NCI-H345 (cell line): ENCODE measurements around the gene ANKMY1.

Source experiments
- DNase-seq: peaks from one replicate; lab custom pipeline; 2025; lab: John Stamatoyannopoulos, UW

Gene ANKMY1

GRCh38 chr2:240473211-240473610 lies 84.6 kb downstream of the ANKMY1 start:
- no peak for DNase-seq

DNA sequence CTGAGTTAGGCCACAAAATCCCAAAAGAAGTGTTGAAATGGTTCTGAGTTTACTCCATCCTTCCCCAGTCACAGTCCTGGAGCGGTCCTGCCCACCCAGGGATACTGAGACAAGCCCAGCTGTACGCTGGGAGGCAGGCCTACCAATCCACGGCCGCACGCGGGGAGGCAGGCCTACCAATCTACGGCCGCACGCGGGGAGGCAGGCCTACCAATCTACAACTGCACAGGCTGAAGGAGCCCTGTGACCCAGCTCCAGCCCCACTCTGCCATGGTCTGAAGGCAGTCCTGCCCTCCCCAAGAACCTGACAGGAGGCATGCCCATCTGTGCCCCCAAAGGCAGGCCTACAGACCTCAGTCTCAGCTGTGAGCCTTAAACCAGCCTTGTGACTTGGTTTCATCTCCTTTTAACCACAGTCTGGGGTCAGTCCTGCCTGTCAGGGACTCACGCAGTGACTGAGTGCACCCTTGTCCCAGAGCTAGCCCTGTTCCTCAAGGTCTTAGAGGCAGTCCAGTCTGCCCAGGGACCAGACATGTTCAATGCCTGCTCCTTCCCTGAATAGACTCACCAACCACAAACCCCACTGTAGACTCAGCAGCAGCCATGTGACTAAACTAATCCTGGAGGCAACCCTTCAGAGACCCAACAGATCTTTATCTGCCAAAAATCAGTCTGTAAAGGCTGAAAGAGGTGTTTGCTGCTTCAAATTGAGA lies 85.6 kb downstream of the ANKMY1 start:
- DNase-seq = no peak

- DNase-seq = no peak
These were observed 88.0 kb downstream of the ANKMY1 start for GRCh38 chr2:240469740-240470139.

- no peak for DNase-seq
These were observed 88.5 kb downstream of the ANKMY1 start for GRCh38 chr2:240469239-240469636.

- DNase-seq = no peak
These were observed 89.2 kb downstream of the ANKMY1 start for GRCh38 chr2:240468303-240469238.

- DNase-seq = no peak
These were observed 90.0 kb downstream of the ANKMY1 start for GRCh38 chr2:240467659-240468302.

DNA sequence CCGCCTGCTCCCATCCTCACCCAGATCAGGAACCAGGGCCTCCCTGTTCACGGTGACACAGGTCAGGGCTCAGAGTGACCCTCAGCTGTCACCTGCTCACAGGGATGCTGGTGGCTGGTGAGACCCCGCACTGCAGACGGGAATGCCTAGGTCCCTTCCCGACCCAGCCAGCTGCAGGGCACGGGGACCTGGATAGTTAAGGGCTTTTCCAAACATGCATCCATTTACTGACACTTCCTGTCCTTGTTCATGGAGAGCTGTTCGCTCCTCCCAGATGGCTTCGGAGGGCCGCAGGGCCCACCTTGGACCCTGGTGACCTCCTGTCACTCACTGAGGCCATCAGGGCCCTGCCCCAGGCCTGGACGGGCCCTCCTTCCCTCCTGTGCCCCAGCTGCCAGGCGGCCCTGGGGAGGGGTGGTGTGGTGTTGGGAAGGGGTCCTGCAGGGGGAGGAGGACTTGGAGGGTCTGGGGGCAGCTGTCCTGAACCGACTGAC lies 90.6 kb downstream of the ANKMY1 start:
- no peak for DNase-seq

- no peak for DNase-seq
These were observed 91.1 kb downstream of the ANKMY1 start for GRCh38 chr2:240466579-240467148.

DNA sequence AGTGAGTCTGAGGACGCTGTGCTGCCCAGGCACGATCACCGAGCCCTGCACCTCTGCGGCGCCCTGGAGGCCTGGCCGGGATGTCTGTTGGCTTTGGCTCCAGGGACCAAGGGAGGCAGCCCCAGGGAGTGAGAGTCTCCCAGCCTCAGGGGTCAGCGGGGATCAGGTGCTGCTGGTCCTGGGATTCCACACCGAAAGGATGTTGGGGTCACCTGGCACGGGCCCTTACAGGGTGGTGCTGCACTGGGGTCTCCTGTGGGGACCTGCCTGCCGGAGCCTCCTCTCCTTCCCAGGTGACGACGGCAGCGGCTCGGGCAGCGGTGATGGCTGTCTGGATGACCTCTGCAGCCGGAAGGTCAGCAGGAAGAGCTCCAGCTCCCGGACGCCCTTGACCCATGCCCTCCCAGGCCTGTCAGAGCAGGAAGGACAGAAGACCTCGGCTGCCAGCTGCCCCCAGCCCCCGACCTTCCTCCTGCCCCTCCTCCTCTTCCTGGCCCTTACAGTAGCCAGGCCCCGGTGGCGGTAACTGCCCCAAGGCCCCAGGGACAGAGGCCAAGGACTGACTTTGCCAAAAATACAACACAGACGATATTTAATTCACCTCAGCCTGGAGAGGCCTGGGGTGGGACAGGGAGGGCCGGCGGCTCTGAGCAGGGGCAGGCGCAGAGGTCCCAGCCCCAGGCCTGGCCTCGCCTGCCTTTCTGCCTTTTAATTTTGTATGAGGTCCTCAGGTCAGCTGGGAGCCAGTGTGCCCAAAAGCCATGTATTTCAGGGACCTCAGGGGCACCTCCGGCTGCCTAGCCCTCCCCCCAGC lies 91.8 kb downstream of the ANKMY1 start:
- DNase-seq = no peak

GRCh38 chr2:240465268-240465764 lies 92.5 kb downstream of the ANKMY1 start:
- DNase-seq = no peak

DNA sequence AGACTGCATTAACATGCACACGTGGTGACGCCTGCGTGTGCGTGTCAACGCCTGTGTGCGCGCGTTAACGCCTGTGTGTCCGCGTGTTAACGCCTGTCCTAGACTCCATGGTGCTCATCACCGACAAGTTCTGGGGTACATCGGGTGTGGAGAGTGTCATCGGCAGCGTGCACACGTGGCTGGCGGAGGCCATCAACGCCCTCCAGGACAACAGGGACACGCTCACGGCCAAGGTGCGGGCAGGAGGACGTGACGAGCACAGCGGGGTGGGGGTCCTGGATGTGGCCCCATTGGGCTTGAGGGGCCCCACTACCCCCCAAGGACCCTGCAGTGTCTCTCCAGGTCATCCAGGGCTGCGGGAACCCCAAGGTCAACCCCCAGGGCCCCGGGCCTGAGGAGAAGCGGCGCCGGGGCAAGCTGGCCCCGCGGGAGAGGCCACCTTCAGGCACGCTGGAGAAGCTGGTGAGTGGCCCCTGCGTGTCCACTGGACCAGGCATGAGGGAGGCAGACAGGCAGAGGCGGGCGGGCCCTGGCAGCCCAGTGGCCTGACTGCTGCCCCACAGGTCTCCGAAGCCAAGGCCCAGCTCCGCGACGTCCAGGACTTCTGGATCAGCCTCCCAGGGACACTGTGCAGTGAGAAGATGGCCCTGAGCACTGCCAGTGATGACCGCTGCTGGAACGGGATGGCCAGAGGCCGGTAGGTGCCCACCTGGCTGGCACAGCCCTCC lies 93.1 kb downstream of the ANKMY1 start:
- no peak for DNase-seq

- DNase-seq = no peak
These were observed 93.8 kb downstream of the ANKMY1 start for GRCh38 chr2:240463866-240464481.

DNA sequence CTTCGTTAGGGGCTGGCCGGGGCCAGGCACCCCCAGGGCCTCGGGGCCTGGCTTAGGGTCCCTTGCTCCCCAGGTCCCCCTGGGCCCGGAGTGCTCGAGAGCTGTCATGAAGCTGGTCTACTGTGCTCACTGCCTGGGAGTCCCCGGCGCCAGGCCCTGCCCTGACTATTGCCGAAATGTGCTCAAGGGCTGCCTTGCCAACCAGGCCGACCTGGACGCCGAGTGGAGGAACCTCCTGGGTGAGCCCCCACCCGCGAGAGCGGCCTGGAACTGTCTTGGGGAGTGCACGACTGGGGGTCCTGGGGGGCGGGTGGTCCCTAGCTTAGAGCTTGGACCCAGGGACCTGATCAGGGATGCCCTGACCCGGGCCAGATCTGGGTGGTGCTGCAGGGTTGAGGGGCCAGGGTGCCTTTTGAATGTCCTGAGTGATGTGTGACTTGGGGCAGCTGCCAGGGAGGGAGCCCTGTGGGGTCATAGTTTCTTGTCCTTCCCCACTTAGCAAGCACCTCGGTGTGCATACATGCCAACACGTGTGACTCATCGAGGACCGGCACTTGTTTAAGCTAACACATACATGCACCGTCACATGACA lies 94.4 kb downstream of the ANKMY1 start:
- DNase-seq = no peak

- DNase-seq = no peak
These were observed 95.0 kb downstream of the ANKMY1 start for GRCh38 chr2:240462707-240463273.

DNA sequence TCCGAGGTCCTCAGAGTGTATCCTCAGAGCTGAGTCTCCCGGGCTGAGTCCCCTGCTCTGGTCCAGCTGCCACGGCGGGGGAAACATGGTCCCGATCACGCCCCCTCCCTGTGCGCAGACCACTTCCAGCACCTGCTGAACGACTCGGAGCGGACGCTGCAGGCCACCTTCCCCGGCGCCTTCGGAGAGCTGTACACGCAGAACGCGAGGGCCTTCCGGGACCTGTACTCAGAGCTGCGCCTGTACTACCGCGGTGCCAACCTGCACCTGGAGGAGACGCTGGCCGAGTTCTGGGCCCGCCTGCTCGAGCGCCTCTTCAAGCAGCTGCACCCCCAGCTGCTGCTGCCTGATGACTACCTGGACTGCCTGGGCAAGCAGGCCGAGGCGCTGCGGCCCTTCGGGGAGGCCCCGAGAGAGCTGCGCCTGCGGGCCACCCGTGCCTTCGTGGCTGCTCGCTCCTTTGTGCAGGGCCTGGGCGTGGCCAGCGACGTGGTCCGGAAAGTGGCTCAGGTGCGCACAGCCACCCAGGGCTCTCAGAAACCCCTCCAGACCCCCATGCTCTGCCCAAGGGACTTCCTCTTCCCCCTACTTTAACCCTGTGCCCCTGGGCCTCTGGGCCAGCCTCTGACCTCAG lies 95.6 kb downstream of the ANKMY1 start:
- DNase-seq = no peak

DNA sequence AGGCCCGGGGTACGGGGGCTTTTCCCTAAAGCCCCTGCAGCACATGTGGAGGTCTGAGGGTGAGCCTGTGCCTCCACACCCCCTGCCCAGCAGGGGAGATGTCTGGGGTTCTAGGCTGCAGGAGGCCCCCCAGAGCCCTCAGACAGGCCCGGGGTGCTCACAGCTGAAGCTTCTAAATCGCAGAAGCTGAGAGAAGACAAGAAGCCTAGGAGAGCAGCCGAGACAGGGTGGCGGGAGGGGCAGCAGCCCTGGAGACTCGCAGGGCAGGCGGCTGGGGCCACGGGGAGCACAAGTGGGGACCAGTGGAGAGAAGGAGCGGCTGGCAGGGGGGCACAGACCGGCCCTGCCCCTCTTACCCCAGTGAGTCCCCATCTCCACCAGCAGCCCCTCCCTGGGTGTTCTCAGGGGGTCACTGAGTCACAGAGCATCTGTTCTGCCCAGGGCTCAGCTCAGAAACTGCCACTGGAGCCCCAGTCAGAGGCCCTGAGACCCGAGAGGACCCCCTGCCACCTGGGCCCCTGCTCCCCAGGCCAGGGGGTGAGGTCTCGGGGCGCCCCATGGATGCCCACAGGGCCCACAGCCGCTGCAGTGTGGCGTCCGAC lies 96.2 kb downstream of the ANKMY1 start:
- no peak for DNase-seq

GRCh38 chr2:240460781-240461431 lies 96.9 kb downstream of the ANKMY1 start:
- DNase-seq = no peak

GRCh38 chr2:240460253-240460711 lies 97.5 kb downstream of the ANKMY1 start:
- no peak for DNase-seq
